Subcutaneous abdominal adipose tissue (tissue), 5 donors: ENCODE results near the gene GZMA.

Experiments
- H3K27ac ChIP-seq: one replicate; pipeline ENCODE4 v1.7.0; 2013; ENCODE audit warnings: low read depth, mild to moderate bottlenecking, inconsistent platforms, low read length, moderate library complexity
- H3K27me3 ChIP-seq, 5 donors: one replicate each; pipeline ENCODE4 v1.7.0; 2013; ENCODE audit warnings: low read length in 5 of 5, inconsistent platforms in 1 of 5; ENCODE audit not compliant: control insufficient read depth in 5 of 5, insufficient read depth in 4 of 5
- H3K36me3 ChIP-seq, 5 donors: one replicate each; pipeline ENCODE4 v1.7.0; 2013; ENCODE audit warnings: low read length in 5 of 5; ENCODE audit not compliant: control insufficient read depth in 5 of 5, insufficient read depth in 5 of 5
- H3K4me1 ChIP-seq, 5 donors: one replicate each; pipeline ENCODE4 v1.7.0; 2013; ENCODE audit warnings: low read length in 5 of 5, mild to moderate bottlenecking in 3 of 5, moderate library complexity in 1 of 5; ENCODE audit not compliant: control insufficient read depth in 5 of 5, insufficient read depth in 5 of 5
- H3K4me3 ChIP-seq, 5 donors: one replicate each; pipeline ENCODE4 v1.7.0; 2013; ENCODE audit warnings: low read length in 5 of 5, low read depth in 1 of 5
- H3K9ac ChIP-seq, 5 donors: one replicate each; pipeline ENCODE4 v1.7.0; 2013; ENCODE audit warnings: low read length in 5 of 5, mild to moderate bottlenecking in 4 of 5, moderate library complexity in 3 of 5
- H3K9me3 ChIP-seq, 5 donors: one replicate each; pipeline ENCODE4 v1.7.0; 2013; ENCODE audit warnings: low read length in 5 of 5; ENCODE audit not compliant: control insufficient read depth in 5 of 5
- donor health status: healthy.
- donor health status: healthy.
- donor health status: healthy.
- donor health status: healthy.
- donor health status: healthy.

GZMA gene

DNA sequence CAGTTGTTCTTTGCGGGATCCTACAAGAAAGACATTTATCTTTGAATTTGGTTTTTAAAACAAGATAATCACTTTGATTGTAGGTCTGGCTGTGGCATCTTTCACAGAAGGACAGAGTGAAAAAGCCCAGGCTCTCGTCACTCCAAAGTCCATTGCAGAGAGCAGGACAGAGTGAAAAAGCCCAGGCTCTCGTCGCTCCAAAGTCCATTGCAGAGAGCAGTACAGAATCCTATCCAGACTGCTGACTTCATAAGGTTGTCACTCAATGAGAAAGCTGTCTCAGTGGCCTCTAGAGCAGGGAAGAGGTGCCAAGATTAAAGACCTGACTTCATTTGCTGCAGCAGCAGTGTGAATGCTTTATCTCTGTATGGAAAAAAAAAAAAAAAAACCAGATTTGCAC, 41.2 kb downstream of the GZMA start:
- Histone ChIP-seq H3K36me3 (no peaks in the 10 kb centered on the region), H3K4me1 (no peaks in the 10 kb centered on the region), H3K27me3 (peaks cover 0 to 5% (median 0%) of the 10 kb centered on the region in 5 donors), H3K4me3 (no peak overlapping the region), H3K9ac (no peak overlapping the region), H3K9me3 (no peaks in the 10 kb centered on the region), H3K27ac (no peak overlapping the region)

DNA sequence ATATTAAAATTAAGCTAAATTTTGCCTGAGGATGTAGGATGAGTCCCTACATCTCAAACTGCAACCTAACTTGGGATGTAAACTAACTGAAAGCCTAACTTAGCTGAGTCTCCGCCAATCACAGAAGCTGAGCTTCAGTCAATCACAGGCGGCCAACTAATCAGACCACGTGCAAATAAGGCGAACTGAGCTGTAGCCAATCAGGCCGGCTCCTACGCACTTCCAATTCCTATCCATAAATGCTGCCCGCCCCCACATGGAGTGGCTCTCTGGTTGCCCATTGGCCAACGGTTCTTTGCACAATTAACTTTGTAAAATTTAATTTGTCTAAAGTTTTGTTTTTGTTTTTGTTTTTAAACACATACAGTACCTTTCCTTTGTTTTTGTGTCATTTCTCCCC, 43.6 kb downstream of the GZMA start:
- H3K9me3 ChIP-seq = no peaks in the 10 kb centered on the region
- no peaks in the 10 kb centered on the region for H3K4me1 ChIP-seq
- H3K27ac ChIP-seq = no peak overlapping the region
- H3K36me3 ChIP-seq = no peaks in the 10 kb centered on the region
- no peak overlapping the region for H3K4me3 ChIP-seq
- H3K27me3 ChIP-seq = peaks cover 0 to 5% (median 0%) of the 10 kb centered on the region in 5 donors
- no peak overlapping the region for H3K9ac ChIP-seq

DNA sequence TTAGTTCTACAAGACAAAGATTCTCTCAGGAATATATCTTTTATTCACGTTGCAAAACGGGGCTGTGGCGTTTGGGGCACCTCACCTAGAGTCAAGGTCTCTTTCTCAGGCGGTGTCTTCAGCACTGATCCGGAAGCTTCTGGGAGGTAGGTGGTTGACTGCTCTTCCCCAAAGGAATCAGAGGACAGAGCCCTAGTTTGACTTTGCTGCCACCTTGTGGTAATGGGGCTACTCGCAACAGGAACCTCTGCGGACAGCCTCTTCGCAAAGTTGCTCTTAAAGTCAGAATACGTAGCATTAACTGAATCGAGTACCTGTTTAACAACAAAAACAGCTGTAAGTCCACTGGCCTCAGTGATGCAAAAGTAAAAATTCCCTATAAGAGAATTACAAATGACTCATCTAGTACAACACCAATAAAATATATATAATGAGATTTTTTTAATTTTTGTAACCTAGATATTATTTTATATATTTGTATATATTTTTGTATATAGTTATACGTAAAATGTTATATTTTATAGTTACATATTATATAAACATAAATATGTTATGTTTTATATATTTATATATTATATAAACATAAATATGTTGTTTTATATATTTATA, 44.2 kb downstream of the GZMA start:
- Histone ChIP-seq H3K4me3 (no peak overlapping the region), H3K9ac (no peak overlapping the region), H3K9me3 (no peaks in the 10 kb centered on the region), H3K36me3 (no peaks in the 10 kb centered on the region), H3K4me1 (no peaks in the 10 kb centered on the region), H3K27ac (no peak overlapping the region), H3K27me3 (peaks cover 0 to 5% (median 0%) of the 10 kb centered on the region in 5 donors)

DNA sequence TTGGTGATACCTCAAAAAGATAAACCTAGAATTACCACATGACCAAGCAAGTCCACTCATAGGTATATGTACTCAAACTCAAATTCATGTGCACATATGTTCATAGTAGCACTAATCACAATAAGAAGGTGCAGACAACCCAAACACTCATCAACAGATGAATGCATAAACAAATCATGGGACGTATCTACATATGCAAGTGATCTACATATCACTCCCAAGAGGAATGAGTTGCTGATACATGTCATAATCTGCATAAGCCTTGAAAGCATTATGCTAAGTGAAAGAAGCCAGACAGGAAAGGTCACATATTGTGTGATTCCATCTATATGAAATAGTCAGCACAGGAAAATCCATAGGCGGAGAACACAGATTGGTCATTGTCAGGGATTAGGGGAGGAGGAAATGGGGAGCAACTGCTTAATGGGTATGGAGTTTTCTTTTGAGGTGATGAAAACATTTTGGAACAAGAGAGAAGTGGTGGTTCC, 46.9 kb downstream of the GZMA start:
- Histone ChIP-seq H3K9ac (no peak overlapping the region), H3K36me3 (no peaks in the 10 kb centered on the region), H3K27ac (no peak overlapping the region), H3K4me3 (no peak overlapping the region), H3K27me3 (peaks cover 0 to 11% (median 3%) of the 10 kb centered on the region in 5 donors), H3K9me3 (no peaks in the 10 kb centered on the region), H3K4me1 (no peaks in the 10 kb centered on the region)

DNA sequence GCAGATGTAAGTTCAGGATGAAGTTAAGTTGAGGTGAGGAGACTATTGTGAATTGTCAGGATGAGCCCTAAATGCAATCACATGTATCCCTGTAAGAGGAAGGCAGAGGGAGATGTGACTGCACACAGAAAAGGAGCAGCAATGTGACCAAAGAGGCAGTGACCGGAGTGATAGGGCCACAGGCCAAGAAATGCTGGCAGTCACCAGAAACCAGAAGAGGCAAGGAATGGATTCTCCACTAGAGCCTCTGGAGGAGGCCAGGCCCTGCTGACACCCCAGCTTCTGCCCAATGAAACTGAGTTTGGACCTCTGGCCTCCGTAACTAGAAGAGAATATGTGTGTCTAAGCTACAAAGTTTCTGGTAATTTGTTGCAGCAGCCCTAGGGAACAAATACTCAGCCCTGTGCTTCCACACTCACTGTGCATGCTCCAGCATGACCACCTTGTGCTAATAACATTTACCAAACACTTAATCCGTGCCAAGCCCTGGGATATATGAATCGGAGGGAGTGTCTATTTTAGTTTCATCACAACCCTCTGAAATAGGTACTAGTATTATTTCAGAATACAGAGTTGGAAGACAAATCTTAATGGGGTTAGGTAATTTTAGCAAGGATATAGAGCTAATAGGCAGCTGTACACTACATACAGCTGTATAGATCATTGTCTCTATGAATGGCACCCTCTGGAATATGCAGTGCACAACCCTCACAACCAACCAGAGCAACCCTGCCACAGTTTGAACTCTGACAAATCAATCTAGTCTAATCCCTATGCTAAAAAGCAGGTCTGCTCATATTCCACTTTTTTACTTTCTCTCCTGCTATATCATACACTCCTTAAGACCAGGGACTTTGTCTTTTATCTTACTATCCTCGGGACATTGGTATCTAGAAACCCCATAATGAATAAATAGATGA, 49.7 kb downstream of the GZMA start:
- Histone ChIP-seq H3K9me3 (no peaks in the 10 kb centered on the region), H3K27ac (no peak overlapping the region), H3K4me3 (no peak overlapping the region)

GRCh38 chr5:55154873-55155272, 52.4 kb downstream of the GZMA start:
- Histone ChIP-seq H3K27ac (no peak overlapping the region), H3K4me3 (no peak overlapping the region), H3K27me3 (peaks cover 0 to 11% (median 3%) of the 10 kb centered on the region in 5 donors), H3K4me1 (peaks cover 0 to 4% (median 0%) of the 10 kb centered on the region in 5 donors), H3K36me3 (no peaks in the 10 kb centered on the region), H3K9me3 (no peaks in the 10 kb centered on the region), H3K9ac (no peak overlapping the region)

More for the DNA sequence above, 49.7 kb downstream of the GZMA start:
- Histone ChIP-seq H3K9ac (no peak overlapping the region), H3K4me1 (no peaks in the 10 kb centered on the region), H3K36me3 (no peaks in the 10 kb centered on the region), H3K27me3 (peaks cover 0 to 11% (median 3%) of the 10 kb centered on the region in 5 donors)
